Ovary (tissue), 3 donors: ENCODE measurements around the gene ECM2.

ENCODE experiments used
- CTCF ChIP-seq, 3 donors: fragments of 450-650 bp in 2 of 3; fragments of 200-600 bp in 1 of 3; IDR thresholded peaks; one replicate each; pipeline versions ENCODE4 v1.5.1 to v1.8.0; 2016 to 2022; ENCODE audit warnings: antibody characterized with exemption in 3 of 3, mild to moderate bottlenecking in 1 of 3
- EP300 ChIP-seq: sonication (generic); formaldehyde crosslinking; IDR thresholded peaks from one replicate; pipeline ENCODE4 v1.6.1; 2017; ENCODE audit warnings: antibody characterized with exemption
- POLR2A ChIP-seq: fragments of 450-650 bp; IDR thresholded peaks from one replicate; pipeline ENCODE4 v1.6.1; 2017; ENCODE audit warnings: antibody characterized with exemption, mild to moderate bottlenecking, moderate library complexity
- donor health status: DM: no; HTN: no; CAD: no.

- TF ChIP-seq EP300: no peak
- no peak for TF ChIP-seq CTCF (IDR thresholded peaks at IDR 0.05)
- no peak for TF ChIP-seq POLR2A
Observed at GRCh38 chr9:92499701-92500100, 36.1 kb downstream of the ECM2 start.
